GM12878 (cell line): Measurements from ENCODE around the gene THAP4. TPM values are rescaled to one million over a fixed set of nuclear protein-coding genes. Genes with fewer than 3 reads are reported as not detected.

Source experiments
- IKZF2 ChIP-seq, 2 experiments: fragments of 450-650 bp; IDR thresholded peaks; 2 replicates each; pipeline ENCODE4 v1.6.1; 2017; ENCODE audit warnings: mild to moderate bottlenecking in 2 of 2, moderate library complexity in 2 of 2
- MLLT1 ChIP-seq: fragments of 450-650 bp; IDR thresholded peaks from 2 replicates; pipeline ENCODE4 v1.6.1; 2016; ENCODE audit warnings: mild to moderate bottlenecking
- NFXL1 ChIP-seq: fragments of 450-650 bp; IDR thresholded peaks from 2 replicates; pipeline ENCODE4 v1.6.1; 2017; ENCODE audit warnings: antibody characterized with exemption, mild to moderate bottlenecking, borderline replicate concordance
- RUNX3 ChIP-seq: IDR thresholded peaks from 2 replicates; pipeline ENCODE4 v1.6.1; 2012; ENCODE audit warnings: low read length, inconsistent platforms
- SMAD5 ChIP-seq: IDR thresholded peaks from 2 replicates; pipeline ENCODE4 v1.6.1; 2016; ENCODE audit warnings: antibody characterized with exemption, low read depth
- ZNF24 ChIP-seq: fragments of 450-650 bp; IDR thresholded peaks from 2 replicates; pipeline ENCODE4 v1.6.1; 2017; ENCODE audit warnings: antibody characterized with exemption, mild to moderate bottlenecking
- polyA plus RNA-seq, 11 experiments: library from polyadenylated mRNA; depleted of rRNA in 4 of 11; unstranded in 6 of 11; stranded (reverse) in 5 of 11; fragments of >200 nt; fragmentation: Nextera tagmentation in 4 of 11; fragmentation: Illumina TruSeq in 1 of 11; extraction: Ambion mirVana in 4 of 11; extraction: Trizol in 1 of 11; gene quantifications; 1 replicate in 1 of 11; 2 replicates in 10 of 11; pipeline versions ENCODE4 v1.2.1 to v1.2.3, GENCODE V29; 2011 to 2016; ENCODE audit warnings: inconsistent platforms in 2 of 11, missing spikeins in 2 of 11, low read depth in 1 of 11
- total RNA-seq, 4 experiments: library from RNA; depleted of rRNA in 3 of 4; stranded (reverse); fragments of >200 nt in 3 of 4; fragmentation: Illumina TruSeq in 1 of 4; extraction: Trizol in 1 of 4; gene quantifications; 2 replicates each; pipeline versions ENCODE4 v1.2.1 to v1.2.3, GENCODE V29; 2013 to 2021
- TF ChIP-seq, protein P1 (sequence below): fragments of 450-650 bp; IDR thresholded peaks from 2 replicates; pipeline ENCODE4 v1.6.1; 2017; ENCODE audit warnings: mild to moderate bottlenecking, moderate library complexity
- TF ChIP-seq, protein P2 (sequence below): fragments of 450-650 bp; IDR thresholded peaks from 2 replicates; pipeline ENCODE4 v1.6.1; 2016; ENCODE audit warnings: mild to moderate bottlenecking, moderate library complexity, borderline replicate concordance
- TF ChIP-seq, protein P3 (sequence below): fragments of 450-650 bp; IDR thresholded peaks from 2 replicates; pipeline ENCODE4 v1.6.1; 2017; ENCODE audit warnings: mild to moderate bottlenecking

The THAP4 gene
- total and polyA plus RNA-seq, 10 of the 15 experiments (the other 5 are each of a cell fraction or from before 2014, with no cell fraction given) = 12.9 to 67.7 (median 44.5) TPM

- TF ChIP-seq MLLT1 (no peak), NFXL1 (no peak), IKZF2 (IDR thresholded peaks at IDR 0.05) (no peak), RUNX3 (no peak), SMAD5 (no peak), ZNF24 (no peak)
- TF ChIP-seq, protein P1, sequence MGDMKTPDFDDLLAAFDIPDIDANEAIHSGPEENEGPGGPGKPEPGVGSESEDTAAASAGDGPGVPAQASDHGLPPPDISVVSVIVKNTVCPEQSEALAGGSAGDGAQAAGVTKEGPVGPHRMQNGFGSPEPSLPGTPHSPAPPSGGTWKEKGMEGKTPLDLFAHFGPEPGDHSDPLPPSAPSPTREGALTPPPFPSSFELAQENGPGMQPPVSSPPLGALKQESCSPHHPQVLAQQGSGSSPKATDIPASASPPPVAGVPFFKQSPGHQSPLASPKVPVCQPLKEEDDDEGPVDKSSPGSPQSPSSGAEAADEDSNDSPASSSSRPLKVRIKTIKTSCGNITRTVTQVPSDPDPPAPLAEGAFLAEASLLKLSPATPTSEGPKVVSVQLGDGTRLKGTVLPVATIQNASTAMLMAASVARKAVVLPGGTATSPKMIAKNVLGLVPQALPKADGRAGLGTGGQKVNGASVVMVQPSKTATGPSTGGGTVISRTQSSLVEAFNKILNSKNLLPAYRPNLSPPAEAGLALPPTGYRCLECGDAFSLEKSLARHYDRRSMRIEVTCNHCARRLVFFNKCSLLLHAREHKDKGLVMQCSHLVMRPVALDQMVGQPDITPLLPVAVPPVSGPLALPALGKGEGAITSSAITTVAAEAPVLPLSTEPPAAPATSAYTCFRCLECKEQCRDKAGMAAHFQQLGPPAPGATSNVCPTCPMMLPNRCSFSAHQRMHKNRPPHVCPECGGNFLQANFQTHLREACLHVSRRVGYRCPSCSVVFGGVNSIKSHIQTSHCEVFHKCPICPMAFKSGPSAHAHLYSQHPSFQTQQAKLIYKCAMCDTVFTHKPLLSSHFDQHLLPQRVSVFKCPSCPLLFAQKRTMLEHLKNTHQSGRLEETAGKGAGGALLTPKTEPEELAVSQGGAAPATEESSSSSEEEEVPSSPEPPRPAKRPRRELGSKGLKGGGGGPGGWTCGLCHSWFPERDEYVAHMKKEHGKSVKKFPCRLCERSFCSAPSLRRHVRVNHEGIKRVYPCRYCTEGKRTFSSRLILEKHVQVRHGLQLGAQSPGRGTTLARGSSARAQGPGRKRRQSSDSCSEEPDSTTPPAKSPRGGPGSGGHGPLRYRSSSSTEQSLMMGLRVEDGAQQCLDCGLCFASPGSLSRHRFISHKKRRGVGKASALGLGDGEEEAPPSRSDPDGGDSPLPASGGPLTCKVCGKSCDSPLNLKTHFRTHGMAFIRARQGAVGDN = no peak
- TF ChIP-seq, protein P2, sequence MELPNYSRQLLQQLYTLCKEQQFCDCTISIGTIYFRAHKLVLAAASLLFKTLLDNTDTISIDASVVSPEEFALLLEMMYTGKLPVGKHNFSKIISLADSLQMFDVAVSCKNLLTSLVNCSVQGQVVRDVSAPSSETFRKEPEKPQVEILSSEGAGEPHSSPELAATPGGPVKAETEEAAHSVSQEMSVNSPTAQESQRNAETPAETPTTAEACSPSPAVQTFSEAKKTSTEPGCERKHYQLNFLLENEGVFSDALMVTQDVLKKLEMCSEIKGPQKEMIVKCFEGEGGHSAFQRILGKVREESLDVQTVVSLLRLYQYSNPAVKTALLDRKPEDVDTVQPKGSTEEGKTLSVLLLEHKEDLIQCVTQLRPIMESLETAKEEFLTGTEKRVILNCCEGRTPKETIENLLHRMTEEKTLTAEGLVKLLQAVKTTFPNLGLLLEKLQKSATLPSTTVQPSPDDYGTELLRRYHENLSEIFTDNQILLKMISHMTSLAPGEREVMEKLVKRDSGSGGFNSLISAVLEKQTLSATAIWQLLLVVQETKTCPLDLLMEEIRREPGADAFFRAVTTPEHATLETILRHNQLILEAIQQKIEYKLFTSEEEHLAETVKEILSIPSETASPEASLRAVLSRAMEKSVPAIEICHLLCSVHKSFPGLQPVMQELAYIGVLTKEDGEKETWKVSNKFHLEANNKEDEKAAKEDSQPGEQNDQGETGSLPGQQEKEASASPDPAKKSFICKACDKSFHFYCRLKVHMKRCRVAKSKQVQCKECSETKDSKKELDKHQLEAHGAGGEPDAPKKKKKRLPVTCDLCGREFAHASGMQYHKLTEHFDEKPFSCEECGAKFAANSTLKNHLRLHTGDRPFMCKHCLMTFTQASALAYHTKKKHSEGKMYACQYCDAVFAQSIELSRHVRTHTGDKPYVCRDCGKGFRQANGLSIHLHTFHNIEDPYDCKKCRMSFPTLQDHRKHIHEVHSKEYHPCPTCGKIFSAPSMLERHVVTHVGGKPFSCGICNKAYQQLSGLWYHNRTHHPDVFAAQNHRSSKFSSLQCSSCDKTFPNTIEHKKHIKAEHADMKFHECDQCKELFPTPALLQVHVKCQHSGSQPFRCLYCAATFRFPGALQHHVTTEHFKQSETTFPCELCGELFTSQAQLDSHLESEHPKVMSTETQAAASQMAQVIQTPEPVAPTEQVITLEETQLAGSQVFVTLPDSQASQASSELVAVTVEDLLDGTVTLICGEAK = no peak
- TF ChIP-seq, protein P3, sequence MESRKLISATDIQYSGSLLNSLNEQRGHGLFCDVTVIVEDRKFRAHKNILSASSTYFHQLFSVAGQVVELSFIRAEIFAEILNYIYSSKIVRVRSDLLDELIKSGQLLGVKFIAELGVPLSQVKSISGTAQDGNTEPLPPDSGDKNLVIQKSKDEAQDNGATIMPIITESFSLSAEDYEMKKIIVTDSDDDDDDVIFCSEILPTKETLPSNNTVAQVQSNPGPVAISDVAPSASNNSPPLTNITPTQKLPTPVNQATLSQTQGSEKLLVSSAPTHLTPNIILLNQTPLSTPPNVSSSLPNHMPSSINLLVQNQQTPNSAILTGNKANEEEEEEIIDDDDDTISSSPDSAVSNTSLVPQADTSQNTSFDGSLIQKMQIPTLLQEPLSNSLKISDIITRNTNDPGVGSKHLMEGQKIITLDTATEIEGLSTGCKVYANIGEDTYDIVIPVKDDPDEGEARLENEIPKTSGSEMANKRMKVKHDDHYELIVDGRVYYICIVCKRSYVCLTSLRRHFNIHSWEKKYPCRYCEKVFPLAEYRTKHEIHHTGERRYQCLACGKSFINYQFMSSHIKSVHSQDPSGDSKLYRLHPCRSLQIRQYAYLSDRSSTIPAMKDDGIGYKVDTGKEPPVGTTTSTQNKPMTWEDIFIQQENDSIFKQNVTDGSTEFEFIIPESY = no peak
These were observed 17.6 kb upstream of the THAP4 start (continued) for GRCh38 chr2:241654551-241654950.
